Left ventricle myocardium inferior (tissue), 1 donor: Measurements from ENCODE around the gene CX3CR1. TPM values are rescaled to one million over a fixed set of nuclear protein-coding genes. Genes with fewer than 3 reads are reported as not detected.

Experiments
- DNase-seq: peaks from one replicate; pipeline ENCODE4 v3.0.0-alpha.2; 2020
- H3K27ac ChIP-seq: fragments of 200-600 bp; replicated peaks from 2 replicates; pipeline ENCODE4 v1.8.0; 2021
- H3K27me3 ChIP-seq: fragments of 200-600 bp; 2 replicates; pipeline ENCODE4 v1.8.0; 2021; ENCODE audit warnings: low read depth
- H3K36me3 ChIP-seq: fragments of 200-600 bp; 2 replicates; pipeline ENCODE4 v1.8.0; 2021
- H3K4me1 ChIP-seq: fragments of 200-600 bp; 2 replicates; pipeline ENCODE4 v1.8.0; 2021
- H3K4me3 ChIP-seq: fragments of 200-600 bp; 2 replicates; pipeline ENCODE4 v1.8.0; 2021; ENCODE audit warnings: mild to moderate bottlenecking, moderate library complexity
- H3K9me3 ChIP-seq: fragments of 200-600 bp; replicated peaks from 2 replicates; pipeline ENCODE4 v1.8.0; 2021
- CTCF ChIP-seq: fragments of 200-600 bp; IDR thresholded peaks from 2 replicates; pipeline ENCODE4 v1.8.0; 2021; ENCODE audit warnings: antibody characterized with exemption, mild to moderate bottlenecking, borderline replicate concordance
- intact Hi-C: fragments of 100-400 bp; cut with micrococcal nuclease; formaldehyde crosslinking; loops from one replicate; pipeline ENCODE4 v1.11.0; 2022
- total RNA-seq: library from RNA; stranded (reverse); fragmentation: NEBNext Ultra II Directional; extraction: Animal tissue kit (Norgen Biotek cat#: 25700); gene quantifications from one replicate; pipeline ENCODE4 v1.2.1, GENCODE V29; 2021
- donor health status: DM: no; HTN: yes; CAD: no; lungs with severe emphysema.

The CX3CR1 gene
- total RNA-seq, 1 donor from 2014 or later: 0.82 TPM

- Histone ChIP-seq H3K36me3 (no peaks in the 10 kb centered on the region), H3K27ac (no peak overlapping the region), H3K4me1 (no peaks in the 10 kb centered on the region), H3K9me3 (peaks cover 30% of the 10 kb centered on the region), H3K4me3 (no peak overlapping the region), H3K27me3 (no peaks in the 10 kb centered on the region)
- intact Hi-C loops: no loop called here
- no peak for DNase-seq
- no peak for TF ChIP-seq CTCF
Measured at GRCh38 chr3:39296197-39297077, 16.6 kb upstream of the CX3CR1 start.

- Histone ChIP-seq H3K4me3 (no peak overlapping the region), H3K27ac (no peak overlapping the region), H3K4me1 (no peaks in the 10 kb centered on the region), H3K9me3 (peaks cover 18% of the 10 kb centered on the region), H3K27me3 (no peaks in the 10 kb centered on the region), H3K36me3 (no peaks in the 10 kb centered on the region)
- no peak for DNase-seq
- intact Hi-C loops: no loop called here
- no peak for TF ChIP-seq CTCF
Measured at GRCh38 chr3:39295184-39295775, 15.4 kb upstream of the CX3CR1 start.

- Histone ChIP-seq H3K9me3 (peaks cover 12% of the 10 kb centered on the region), H3K36me3 (no peaks in the 10 kb centered on the region), H3K27ac (no peak overlapping the region), H3K4me1 (no peaks in the 10 kb centered on the region), H3K27me3 (no peaks in the 10 kb centered on the region), H3K4me3 (no peak overlapping the region)
- TF ChIP-seq CTCF: no peak
- intact Hi-C loops: no loop called here
- no peak for DNase-seq
Measured at GRCh38 chr3:39294446-39295183, 14.8 kb upstream of the CX3CR1 start.

- no peaks in the 10 kb centered on the region for H3K36me3 ChIP-seq
- intact Hi-C loops: no loop called here
- no peaks in the 10 kb centered on the region for H3K4me1 ChIP-seq
- H3K4me3 ChIP-seq: no peak overlapping the region
- no peaks in the 10 kb centered on the region for H3K27me3 ChIP-seq
- no peak overlapping the region for H3K27ac ChIP-seq
- H3K9me3 ChIP-seq: no peaks in the 10 kb centered on the region
- no peak for DNase-seq
- no peak for TF ChIP-seq CTCF
Measured at GRCh38 chr3:39292961-39293360, 13.1 kb upstream of the CX3CR1 start.

- H3K4me3 ChIP-seq: no peak overlapping the region
- no peaks in the 10 kb centered on the region for H3K27me3 ChIP-seq
- peak; percentile 99 for TF ChIP-seq CTCF
- no peaks in the 10 kb centered on the region for H3K9me3 ChIP-seq
- H3K4me1 ChIP-seq: no peaks in the 10 kb centered on the region
- H3K36me3 ChIP-seq: no peaks in the 10 kb centered on the region
- no peak overlapping the region for H3K27ac ChIP-seq
- intact Hi-C loops: no loop called here
- peak; percentile 67 for DNase-seq
Measured at GRCh38 chr3:39291903-39292329, 12.1 kb upstream of the CX3CR1 start.
